Measurements from ENCODE around the gene DLG4. TPM values are rescaled to one million over a fixed set of nuclear protein-coding genes. Genes with fewer than 3 reads are reported as not detected.

Gene DLG4
- total RNA-seq, 1 experiment from 2014 or later: 38.3 TPM

- Histone ChIP-seq H3K14ac (ENCODE audit: insufficient read depth, low read length) (no peak overlapping the region), H3K9ac (ENCODE audit: extremely low read depth, insufficient read length, low read length) (no peak overlapping the region), H3T11ph (ENCODE audit: low read length) (no peak overlapping the region), H4K91ac (ENCODE audit: insufficient read length, low read depth, low read length) (no peak overlapping the region), H2BK15ac (ENCODE audit: low read depth, low read length) (no peak overlapping the region), H3K23me2 (ENCODE audit: insufficient read length, low read depth, low read length, poor library complexity, severe bottlenecking) (peaks cover 23% of the 10 kb centered on the region), H3K4ac (ENCODE audit: low read depth, low read length) (no peak overlapping the region), H2BK20ac (ENCODE audit: low read depth, low read length, poor library complexity, severe bottlenecking) (no peak overlapping the region), H3K18ac (ENCODE audit: insufficient read length, low read depth, low read length) (peak overlapping the region; percentile 27), H3K9me3 (ENCODE audit: control insufficient read depth, low read depth, low read length) (no peaks in the 10 kb centered on the region), H2BK5ac (ENCODE audit: insufficient read length, low read length) (no peak overlapping the region), H3K4me2 (ENCODE audit: insufficient read depth, insufficient read length, low read length) (peak overlapping the region; percentile 84), H3K4me1 (ENCODE audit: insufficient read depth, low read length) (no peaks in the 10 kb centered on the region; the same call in 1 of the 2 replicates), H2BK12ac (ENCODE audit: insufficient read length, low read depth, low read length) (no peak overlapping the region), H4K8ac (replicated peaks; ENCODE audit: insufficient read length, low read depth, low read length) (no peak overlapping the region), H3K27ac (ENCODE audit: insufficient read length, low read depth, low read length) (no peak overlapping the region), H3K79me2 (ENCODE audit: insufficient read depth, low read length) (no peaks in the 10 kb centered on the region), H4K5ac (ENCODE audit: insufficient read length, low read depth, low read length) (no peak overlapping the region), H2AFZ (ENCODE audit: low read length) (no peak overlapping the region), H2AK5ac (ENCODE audit: insufficient read length, low read length) (no peak overlapping the region), H4K20me1 (ENCODE audit: control insufficient read depth, insufficient read depth, insufficient read length) (no peaks in the 10 kb centered on the region), H3K27me3 (ENCODE audit: insufficient read depth, low read length) (no peaks in the 10 kb centered on the region), H3K23ac (ENCODE audit: insufficient read length, low read depth, low read length) (no peak overlapping the region), H3K56ac (ENCODE audit: insufficient read length, low read depth, low read length) (no peak overlapping the region), H2BK120ac (ENCODE audit: low read depth, low read length, poor library complexity, severe bottlenecking) (no peak overlapping the region), H3K79me1 (ENCODE audit: insufficient read depth, low read depth, low read length, poor library complexity, severe bottlenecking) (no peaks in the 10 kb centered on the region)
- H3K36me3 Mint-ChIP-seq (ENCODE audit: insufficient read depth in 1 of 3, low read depth in 3 of 3): peaks cover 15 to 41% (median 32%) of the 10 kb centered on the region in 3 experiments; a peak in 6 of 7 replicates
- no peak for TF ChIP-seq CTCF (conservative IDR thresholded peaks at IDR 0.05)
- DNase-seq: no peak
- peaks cover 52 to 54% of the 10 kb centered on the region in 2 experiments for H3K4me1 Mint-ChIP-seq
- no peaks in the 10 kb centered on the region; a peak in 1 of 5 replicates for H3K9me3 Mint-ChIP-seq
- H3K4me3 Mint-ChIP-seq: peak overlapping the region; percentile 95 to 97
- peak overlapping the region in 1 of 3 experiments; percentile 24; a peak in 2 of 7 replicates for H3K27ac Mint-ChIP-seq
- WGBS (ENCODE audit: extremely low coverage, insufficient read length, low lambda C conversion rate): no CpG with 5 or more reads among the region's 12 CpGs
- peaks cover 1% of the 10 kb centered on the region; the same call in 1 of the 2 replicates for H3K27me3 Mint-ChIP-seq (ENCODE audit: low read depth)
Measured at GRCh38 chr17:7219229-7219811, 316 bp downstream of the DLG4 start.

All from H9 (cell line).